GM21360 (cell line): ENCODE results near the gene ASPSCR1.

Source experiments
- ATAC-seq: cut with Tn5 transposase; IDR thresholded peaks from one replicate; pipeline ENCODE4 v1.9.1; 2021; ENCODE audit warnings: mild to moderate bottlenecking, moderate library complexity; ENCODE audit not compliant: unreplicated experiment

The ASPSCR1 gene

DNA sequence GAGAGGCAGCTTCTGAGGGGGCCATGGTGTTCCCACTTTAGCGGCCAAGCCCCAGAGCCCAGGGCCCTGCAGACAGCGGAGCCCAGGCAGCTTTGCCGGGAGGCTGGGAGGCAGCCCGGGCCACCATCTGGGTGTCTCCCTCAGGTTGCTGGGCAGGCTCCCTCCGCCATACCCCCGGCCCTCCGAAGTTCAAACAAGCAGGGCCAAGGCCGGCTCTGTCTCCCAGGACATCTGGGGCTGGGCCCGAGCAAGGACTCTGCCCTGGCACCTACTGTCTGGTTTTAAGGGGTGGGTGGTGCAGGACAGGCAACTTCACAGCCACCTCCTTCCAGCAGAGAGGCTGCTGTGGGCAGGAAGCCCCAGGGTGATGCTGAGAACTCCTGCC lies 85.5 kb downstream of the ASPSCR1 start:
- ATAC-seq: no peak

DNA sequence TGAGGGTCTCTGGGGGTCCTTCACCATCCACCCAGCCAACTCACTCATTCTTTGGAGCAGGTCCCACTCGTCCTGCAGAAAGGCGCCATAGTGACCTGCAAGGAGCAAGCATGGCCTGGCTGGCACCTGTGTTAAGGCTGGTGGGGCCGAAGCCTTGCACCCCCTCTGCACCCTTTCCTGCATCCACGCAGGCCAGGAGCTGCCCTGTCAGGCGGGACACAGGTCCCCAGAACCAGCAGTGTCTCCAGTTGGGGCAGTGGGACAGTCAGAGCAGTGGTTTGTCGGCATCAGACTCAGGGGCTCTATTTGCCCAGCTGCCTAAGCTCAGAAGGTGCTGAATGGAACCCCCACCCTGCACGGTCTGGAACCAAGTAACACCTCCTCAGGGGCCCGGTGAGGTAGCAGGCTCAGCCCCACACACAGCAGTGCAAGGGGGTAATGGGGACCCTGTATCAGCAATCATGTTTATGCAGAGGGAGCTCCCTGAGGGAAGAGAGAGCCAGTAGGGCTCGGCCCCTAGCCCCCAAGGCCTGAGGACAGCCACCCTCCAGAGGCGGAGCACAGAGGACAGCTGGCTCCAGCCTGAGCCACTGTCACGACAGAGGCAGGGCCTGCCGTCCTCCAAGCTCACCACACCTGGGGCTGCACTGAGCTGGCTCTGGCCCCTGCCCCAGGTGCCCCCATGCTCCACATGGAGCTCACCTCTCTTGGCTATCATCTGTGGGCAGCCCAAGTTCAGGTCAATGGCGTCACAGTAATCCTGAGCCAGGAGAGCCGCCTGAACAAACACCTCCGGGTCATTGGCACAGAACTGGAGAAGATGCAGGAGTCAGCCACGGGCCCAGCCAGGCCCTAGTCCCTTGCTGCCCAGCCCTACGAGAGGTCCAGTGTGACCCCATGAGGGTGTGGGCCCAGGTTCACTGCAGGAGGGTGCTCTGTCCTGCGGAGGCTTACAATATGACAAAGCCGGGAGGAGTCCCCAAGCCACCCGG lies 86.3 kb downstream of the ASPSCR1 start:
- no peak for ATAC-seq

DNA sequence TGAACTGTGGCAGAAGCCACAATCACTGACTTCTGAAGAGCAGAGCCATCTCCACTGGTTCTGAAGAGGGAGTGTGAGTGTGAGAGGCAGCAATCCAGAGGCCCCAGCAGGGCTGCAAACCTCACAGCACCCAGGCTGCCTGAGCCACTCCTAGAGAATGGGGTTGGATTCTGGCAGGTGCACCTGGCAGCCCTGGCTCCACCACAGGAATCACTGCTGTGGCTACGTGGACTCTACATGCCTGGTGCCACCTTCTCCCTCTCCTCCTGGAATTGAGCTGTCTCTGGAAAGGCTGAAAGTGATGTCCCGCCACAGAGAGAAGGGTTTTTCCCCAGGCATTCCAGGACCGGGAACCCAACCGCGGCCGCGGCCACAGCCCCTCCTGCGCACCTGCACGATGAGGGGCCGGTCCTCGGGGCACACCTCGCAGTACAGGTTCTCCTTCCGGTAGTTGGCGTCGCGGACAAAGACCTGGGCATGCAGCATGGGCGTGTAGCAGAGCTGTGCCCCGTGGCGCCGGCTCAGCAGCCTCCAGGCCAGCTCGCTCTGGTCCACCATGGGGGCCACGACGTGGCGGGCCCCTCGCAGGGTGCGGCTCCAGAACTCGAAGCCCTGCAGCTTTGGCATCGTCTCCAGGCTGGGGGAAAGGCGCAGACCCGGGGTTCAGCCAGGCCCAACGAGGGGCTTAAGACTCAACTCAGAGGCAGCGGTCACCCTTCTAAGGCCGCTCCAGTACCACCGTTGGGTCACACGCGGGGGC lies 87.2 kb downstream of the ASPSCR1 start:
- no peak for ATAC-seq

DNA sequence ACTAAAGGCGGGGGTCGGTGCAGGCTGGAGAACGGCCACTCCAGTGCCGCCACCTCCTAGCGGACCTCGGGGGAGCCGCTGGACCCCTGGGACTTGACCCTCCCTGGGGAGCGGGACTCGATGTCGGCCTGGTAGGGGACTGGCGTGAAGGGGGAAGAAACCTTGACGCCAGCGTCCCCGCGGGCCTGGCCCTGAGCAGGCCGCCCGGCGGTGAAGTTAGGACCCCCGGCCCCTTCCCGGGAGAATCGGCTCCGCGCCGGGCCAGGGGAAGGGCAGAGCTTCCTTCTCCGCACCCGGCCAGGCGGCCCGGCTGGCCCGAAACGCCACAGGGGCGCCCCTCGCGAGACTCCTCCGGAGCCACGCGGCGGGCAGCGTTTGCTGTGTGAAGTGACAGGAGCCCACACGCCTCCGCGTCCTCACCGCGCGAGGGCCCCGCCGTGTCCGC lies 87.8 kb downstream of the ASPSCR1 start:
- peak; percentile 38 for ATAC-seq

DNA sequence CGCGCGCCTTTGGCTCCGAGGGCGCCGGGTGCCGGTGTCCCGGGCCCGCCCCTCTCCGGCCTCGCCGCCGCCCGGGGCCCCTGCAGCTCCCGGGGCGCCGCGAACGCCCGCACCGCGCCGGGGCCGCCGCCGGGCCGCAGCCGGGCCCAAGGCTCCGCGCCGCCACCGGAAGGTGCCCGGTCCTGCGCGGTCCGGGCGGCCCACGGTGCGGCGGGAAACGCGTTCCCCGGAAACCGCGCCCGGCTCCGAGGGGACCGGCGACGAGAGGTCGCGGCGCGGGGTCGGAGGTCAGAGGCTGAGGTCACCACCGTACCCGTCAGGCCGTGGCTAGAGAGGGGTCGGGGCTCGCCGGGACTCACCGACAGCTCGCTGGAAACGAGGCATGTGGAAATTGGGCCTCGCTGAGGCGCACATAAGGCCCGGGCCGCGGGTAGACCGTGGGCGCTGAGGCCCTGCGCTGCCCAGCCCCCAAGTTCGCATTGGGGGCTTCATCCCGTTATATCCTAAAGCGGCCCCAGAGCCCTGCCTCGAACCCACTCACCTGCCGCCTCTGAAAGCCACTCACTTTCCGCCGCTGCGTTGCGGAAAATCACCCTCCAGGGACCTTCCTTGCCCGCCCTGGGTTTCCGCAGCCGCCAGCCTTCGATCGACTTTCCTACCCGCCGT lies 88.3 kb downstream of the ASPSCR1 start, which contains the start of gene DUS1L:
Gene DUS1L (minus strand): TSS at position 167 of the 666 bp plus-strand sequence. CDS start 745 bp downstream, outside the sequence.
- ATAC-seq: peak; percentile 75
